ENCODE measurements around the gene PHKG2.

Gene PHKG2

DNA sequence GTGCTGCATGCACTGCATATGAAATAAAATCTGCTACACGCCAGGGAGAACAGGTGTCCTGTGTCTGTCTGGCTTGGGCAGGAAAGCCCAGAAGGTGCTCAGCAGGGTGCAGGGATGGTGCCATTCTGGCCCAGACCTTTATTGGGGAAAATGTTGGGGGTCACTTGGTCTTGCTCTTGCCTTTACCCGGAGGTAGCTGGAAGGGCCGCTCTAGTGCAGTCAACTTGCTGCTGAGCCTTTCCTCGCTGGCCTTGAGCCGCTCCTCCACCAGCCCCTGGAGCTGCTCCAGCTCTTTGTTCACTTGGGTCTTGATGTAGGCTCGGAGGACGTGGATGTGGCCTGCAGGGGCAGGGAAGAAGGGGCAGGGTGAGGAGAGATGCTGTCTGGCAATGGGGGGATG is 9.1 kb downstream of the PHKG2 start:
- no peak for FAIRE-seq

DNA sequence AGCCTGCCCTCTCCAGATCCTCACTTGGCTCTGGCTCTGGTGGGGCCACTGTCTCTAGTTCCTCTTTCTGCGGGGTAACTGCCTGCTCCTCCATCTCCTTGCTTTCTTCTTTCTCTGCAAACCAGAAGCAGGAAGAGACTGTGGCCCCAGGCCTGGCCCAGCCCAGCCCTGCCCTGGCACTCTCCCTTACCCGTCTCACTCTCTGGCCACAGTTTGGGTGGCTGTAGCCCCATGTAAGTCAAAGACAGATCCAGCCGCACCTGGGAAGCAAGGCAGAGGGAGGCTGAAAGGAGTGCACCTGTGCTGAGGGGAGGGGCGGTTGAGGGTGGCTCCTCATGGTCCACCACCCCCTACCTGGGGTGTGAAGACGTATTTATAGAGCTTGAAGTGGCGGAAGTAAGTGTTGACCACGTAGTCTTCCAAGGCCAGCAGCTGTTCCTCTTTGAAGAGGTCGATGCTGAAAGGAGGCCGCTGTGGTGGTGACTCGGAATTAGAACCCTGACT is 10.8 kb downstream of the PHKG2 start:
- FAIRE-seq: no peak

DNA sequence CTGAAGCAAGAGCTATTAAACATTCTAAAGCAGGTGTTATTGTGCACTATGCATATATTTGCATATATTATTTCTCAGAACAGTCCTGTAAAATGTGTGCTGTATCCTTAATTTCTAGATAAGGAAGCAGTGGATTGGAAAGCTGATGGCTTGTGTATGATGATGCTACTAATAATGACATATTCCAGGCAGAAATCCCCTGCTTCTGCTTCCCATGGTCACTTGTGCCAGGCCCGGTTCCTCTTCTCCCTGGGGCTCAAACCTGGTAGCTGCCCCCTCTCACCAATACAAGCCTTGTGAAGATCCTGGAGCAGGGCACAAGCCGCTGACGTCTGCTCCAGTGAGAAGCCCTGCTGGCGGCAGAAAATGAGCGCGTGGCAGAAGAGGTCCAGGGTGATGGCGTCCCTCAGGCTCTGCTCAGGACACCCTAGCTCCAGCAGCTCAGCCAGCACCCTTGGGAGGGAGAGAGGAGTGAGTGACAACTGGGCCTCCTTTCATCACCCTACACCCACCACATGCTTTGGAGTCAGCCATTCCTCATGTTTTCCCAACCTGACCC is 11.9 kb downstream of the PHKG2 start:
- FAIRE-seq: no peak

DNA sequence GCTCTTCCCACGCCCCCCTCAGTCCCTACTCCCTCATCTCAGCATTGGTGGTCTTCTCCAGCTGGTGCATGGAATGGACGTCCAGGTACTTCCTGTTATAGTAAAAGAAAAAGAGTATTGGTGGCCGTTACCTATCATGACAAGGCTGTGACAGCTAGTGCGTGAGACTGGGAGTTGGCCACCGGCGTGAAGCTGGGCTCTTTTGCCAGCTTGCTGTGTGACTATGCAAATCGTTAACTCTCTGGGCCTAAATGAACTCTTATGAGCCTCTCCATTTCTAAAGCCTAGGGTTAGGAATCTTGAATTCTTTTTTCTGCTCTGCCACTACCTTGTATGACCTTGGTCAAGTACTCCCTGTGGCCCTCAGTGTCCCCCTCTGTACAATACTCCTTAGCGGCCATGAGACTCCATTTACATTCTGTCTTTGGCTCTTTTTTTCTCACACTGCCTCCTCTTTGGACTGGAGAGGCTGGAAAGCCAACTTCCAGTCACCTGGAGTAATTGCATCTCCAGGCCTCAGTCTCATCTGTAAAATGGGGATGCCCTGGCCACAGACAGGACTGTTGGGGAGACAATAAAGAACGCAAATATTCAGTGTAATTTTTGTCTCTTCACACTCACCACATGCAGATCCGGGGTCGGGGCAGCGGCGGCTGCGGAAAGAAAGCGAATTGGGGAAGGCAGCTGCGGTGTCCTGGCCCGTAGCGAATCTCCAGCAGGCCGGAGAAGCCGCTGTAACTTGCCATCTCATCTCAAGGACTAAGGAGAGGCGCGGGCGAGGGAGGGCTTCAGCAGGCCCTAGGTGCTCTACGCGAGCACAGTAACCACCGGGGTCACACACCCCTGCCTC is 12.6 kb downstream of the PHKG2 start:
- no peak for FAIRE-seq

DNA sequence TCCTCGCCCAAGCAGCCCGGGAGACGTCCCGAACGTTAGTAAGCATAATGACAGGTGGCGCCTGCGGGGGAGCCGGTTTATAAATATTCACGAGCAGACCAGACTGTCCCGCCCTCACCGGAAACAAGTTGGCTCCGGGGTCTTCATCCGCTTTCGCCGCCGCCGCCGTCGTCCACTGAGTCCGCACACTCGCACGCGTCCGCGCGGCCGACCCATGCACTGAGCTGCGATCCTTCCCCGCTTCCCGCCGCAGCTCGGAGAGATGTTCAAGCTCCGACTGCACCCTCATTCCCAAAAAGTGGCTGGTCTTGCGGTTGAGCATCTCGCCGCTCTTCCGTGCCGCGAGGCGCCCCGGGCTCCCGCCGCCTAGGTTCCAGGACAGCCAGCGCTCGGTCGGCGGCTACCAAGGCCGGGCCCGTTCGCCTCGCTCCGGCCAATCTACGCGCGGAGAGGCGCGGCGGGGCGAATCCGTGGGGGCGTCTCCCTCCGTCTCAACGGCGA is 13.3 kb downstream of the PHKG2 start:
- FAIRE-seq: no peak

DNA sequence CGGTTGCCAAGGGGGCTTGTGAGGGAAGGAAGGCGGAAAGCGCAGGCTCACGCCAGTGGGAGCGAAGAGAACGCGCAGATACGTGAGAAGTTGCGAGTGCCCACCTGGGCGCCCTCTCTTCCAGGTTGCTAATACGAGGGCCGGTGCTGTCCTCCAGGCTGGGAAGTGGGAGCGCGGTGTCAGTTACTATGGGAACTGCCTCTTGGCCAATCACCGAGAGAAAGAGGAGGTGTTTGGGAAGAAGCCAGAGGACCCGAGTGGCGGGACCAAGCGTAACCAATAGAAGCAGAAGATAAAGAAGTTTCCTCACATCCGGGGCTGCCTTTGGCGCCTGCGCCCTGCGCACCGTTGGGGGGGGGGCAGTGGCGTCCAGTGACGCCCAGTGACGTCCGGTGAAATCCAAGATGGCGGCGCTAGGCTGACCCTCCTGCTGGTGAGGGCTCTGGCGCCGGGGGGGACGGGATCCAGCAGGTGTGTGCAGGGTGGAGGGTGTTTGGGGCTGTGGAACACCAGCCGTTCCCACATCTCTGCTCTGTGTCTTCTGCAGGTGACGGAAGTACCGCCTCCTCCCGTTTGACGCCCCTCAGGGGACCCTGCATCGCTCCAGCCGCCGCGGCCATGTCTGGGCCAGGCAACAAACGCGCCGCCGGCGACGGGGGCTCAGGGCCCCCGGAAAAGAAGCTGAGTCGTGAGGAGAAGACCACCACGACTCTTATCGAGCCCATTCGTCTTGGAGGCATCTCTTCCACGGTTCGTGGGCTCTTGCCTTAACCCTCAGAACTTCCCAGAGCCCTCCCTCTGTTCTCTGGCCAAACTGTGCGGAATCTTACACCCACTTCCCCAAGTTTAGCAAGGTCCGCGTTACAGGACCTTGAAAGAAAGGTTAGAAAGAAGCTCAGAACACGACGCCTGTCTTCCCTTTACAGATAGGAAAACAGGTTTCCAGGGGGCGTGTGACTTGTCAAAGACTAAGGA is 14.0 kb downstream of the PHKG2 start, which contains the start of the genes CFAP119 and RNF40:
CFAP119 (minus strand) TSS at position 135 of the 975 bp plus-strand sequence. CDS start 314 bp downstream, outside the sequence.
RNF40 (plus strand) TSS at position 395 of the 975 bp plus-strand sequence; CDS start at position 619, 224 bp downstream.
- FAIRE-seq: no peak

DNA sequence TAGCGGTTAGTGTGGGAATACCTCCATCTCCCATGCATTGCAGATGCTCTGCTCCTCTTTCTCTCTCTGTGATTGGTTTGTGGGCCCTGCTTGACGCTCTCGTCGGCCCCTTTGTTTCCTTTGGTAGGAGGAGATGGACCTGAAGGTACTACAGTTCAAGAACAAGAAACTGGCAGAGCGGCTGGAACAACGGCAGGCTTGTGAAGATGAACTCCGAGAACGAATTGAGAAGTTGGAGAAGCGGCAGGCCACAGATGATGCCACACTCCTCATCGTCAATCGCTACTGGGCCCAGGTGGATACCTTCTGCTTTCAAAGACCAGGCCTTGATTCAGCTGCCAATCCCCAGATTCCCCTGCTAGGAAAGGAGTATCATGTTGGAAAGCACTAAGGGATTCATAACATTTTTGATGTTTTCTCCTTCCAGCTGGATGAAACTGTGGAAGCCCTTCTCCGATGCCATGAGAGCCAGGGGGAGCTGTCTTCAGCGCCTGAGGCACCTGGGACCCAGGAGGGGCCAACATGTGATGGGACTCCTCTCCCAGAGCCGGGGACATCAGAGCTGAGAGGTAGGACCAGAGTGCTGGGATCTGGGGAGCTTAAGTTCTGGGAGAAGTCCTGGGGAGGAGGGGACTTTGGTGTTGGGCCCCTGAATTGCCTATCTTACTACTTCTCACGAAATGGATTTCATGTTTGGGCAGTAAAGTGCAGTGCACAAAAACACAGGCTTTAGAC is 14.9 kb downstream of the PHKG2 start:
- FAIRE-seq: no peak

DNA sequence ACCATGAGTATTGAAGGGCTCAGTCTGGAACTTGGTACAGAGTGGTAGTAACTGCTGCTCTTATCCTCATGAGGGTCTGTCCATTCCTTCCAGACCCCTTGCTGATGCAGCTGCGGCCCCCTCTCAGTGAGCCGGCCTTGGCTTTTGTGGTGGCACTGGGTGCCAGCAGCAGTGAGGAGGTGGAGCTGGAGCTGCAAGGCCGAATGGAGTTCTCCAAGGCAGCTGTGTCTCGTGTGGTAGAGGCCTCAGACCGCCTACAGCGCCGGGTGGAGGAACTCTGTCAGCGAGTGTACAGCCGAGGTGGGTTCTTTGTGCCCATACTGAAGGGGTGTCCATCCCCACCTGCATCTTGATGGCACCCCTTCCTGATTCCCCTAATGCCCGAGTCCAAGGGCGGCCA is 15.9 kb downstream of the PHKG2 start:
- no peak for FAIRE-seq

DNA sequence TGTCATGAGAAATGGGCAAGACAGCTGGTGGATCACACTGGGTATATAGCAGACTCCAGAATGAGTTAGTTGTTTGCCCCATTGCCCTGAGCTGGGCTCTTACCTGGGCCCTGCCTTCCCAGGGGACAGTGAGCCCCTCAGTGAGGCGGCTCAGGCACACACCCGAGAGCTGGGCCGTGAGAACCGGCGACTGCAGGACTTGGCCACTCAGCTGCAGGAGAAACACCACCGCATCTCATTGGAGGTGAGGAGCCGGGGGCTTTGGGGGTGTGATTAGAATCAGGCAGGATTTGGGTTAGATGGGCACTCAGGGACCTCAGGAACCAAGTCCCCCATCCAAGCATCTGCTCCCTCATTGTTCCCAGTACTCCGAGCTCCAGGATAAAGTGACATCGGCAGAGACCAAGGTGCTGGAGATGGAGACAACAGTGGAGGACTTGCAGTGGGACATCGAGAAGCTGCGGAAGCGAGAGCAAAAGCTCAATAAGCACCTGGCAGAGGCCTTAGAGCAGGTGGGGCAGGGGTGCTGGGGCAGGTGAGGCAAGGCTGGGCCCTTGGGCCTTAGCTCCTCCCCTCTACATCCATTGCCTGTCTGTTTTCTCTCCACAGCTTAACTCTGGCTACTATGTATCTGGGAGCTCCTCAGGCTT is 16.7 kb downstream of the PHKG2 start:
- no peak for FAIRE-seq

DNA sequence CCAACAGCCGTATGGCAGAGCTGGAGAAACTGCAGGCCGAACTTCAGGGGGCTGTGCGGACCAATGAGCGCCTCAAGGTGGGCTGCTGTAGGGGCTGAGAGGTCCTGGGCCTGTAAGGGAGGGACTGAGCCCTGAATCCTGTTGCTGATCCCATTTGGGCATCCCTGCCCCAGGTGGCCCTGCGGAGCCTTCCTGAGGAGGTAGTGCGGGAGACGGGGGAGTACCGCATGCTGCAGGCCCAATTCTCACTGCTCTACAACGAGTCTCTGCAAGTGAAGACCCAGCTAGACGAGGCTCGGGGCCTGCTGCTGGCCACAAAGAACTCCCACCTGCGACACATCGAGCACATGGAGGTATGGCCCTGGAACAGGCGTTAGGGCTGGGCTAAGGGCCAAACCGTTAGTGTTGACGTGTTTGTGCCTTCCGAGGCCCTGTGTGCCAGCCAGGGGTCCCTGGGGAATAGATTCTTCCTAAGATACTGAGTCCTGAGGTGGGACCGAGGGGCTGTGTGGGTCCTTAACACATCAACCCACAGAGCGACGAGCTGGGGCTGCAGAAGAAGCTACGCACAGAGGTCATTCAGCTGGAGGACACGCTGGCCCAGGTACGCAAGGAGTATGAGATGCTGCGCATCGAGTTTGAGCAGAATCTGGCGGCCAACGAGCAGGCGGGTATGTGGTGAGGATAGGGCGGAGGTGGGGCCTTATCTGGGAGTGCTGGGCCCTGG is 18.1 kb downstream of the PHKG2 start:
- FAIRE-seq: no peak

DNA sequence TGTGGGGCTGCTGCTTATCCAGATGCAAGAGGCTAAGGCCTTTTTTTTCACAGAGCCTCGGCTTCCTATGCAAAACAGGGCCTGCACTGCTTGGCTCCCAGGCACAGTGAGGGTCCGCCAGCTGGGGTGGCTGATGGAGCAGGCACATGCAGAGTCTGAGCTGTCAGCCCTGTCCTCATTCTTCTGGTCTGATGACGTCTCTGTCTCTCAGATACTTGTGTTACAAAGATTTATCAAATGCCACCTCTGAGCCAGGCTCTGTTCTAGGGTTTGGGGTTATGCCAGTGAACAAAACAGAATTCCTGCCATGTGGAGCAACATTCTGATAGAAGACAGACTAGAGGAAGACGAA is 18.7 kb downstream of the PHKG2 start:
- no peak for FAIRE-seq

DNA sequence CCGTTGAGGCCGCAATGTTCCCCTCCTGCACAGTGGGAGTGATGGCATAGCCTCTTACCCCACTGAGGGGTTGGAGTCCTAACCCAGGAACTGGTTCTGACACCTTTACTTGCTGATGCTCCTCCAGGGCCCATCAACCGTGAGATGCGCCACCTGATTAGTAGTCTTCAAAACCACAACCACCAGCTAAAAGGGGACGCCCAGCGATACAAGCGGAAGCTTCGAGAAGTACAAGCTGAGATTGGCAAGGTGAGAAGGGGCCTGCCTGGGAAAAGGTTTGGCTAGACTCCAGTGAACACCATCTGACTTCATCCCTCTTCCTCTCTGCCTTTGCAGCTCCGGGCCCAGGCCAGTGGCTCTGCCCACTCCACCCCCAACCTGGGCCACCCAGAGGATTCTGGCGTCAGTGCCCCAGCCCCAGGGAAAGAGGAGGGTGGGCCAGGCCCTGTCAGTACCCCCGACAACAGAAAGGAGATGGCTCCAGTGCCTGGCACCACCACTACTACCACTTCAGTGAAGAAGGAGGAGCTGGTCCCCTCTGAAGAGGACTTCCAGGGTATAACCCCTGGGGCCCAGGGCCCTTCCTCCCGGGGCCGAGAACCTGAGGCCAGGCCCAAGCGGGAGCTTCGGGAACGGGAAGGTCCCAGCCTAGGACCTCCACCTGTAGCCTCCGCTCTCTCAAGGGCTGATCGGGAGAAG is 19.7 kb downstream of the PHKG2 start:
- FAIRE-seq: no peak

DNA sequence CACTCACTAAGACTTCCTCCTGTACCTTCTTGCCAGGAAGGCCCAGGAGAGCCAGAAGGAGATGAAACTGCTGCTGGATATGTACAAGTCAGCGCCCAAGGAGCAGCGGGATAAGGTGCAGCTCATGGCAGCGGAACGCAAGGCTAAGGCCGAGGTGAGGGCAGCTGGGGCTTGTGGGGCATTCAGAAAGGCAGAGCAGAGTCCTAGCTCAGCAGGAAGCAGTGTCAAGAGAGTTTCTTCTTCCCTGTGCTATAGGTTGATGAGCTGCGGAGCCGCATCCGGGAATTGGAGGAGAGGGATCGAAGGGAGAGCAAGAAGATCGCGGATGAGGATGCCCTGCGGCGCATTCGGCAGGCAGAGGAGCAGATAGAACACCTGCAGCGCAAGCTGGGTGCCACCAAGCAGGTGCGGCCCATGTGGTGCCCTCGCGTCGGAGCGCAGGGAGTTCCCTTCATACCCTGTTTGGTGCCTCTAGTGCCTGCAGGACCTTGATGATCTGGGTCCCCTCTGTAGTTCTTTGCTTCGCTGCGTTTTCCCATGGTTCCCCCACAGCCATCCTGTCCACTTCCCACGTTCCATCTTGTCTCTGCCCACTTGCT is 20.5 kb downstream of the PHKG2 start:
- FAIRE-seq: no peak

DNA sequence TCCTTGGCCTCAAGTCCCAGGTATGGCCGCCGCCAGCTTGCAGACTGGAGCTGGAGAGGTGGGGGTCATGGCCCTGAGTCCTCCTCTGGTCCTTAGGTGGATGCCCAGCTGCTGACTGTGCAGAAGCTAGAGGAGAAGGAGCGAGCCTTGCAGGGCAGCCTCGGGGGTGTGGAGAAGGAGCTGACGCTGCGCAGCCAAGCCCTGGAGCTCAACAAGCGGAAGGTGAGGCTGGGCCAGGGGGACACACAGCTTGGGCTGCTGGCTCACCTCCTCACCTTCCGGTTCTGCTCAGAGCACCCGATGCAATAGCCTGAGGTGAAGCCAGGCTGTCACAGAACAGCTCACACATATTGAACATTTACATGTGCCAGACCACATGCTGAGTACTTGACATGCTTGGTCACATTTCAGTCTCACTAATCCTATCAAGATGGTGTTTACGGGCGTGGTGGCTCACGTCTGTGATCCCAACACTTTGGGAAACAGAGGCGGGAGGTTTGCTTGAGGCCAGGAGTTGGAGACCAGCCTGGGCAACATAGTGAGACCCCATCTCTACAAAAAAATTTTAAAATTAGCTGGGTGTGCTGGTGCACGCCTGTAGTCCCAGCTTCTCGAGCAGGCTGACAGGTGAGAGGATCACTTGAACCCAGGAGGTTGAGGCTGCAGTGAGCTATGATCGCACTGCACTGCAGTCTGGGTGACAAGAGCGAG is 21.3 kb downstream of the PHKG2 start:
- FAIRE-seq: no peak

DNA sequence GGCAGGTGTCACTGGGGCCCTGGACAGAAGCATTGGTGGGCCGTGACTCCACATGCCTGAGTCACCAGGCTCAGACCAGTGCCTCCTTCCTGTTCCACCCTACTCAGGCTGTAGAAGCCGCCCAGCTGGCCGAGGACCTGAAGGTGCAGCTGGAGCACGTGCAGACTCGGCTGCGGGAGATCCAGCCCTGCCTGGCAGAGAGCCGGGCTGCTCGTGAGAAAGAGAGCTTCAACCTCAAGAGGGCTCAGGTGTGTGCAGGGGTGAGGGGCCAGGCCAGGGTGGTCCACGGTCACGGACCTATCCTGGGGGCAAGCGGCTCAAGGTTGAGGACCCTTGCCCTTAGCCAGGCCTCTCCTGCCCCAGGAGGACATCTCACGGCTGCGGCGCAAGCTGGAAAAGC is 23.5 kb downstream of the PHKG2 start:
- FAIRE-seq: no peak

DNA sequence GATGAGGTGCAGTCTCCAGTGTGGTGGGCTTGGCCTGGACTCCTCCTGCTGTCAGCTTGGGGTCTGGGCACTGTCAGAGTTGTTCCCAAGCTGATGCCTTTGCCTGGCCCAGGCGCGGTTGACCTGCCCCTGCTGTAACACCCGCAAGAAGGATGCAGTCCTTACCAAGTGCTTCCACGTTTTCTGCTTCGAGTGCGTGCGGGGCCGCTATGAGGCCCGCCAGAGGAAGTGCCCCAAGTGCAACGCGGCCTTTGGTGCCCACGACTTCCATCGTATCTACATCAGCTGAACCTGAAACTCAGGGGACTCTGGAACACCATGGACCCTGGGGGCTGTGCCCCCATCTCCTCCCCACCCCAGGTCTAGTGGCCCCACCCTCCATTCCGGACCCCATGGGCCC is 25.6 kb downstream of the PHKG2 start:
- FAIRE-seq: no peak

DNA sequence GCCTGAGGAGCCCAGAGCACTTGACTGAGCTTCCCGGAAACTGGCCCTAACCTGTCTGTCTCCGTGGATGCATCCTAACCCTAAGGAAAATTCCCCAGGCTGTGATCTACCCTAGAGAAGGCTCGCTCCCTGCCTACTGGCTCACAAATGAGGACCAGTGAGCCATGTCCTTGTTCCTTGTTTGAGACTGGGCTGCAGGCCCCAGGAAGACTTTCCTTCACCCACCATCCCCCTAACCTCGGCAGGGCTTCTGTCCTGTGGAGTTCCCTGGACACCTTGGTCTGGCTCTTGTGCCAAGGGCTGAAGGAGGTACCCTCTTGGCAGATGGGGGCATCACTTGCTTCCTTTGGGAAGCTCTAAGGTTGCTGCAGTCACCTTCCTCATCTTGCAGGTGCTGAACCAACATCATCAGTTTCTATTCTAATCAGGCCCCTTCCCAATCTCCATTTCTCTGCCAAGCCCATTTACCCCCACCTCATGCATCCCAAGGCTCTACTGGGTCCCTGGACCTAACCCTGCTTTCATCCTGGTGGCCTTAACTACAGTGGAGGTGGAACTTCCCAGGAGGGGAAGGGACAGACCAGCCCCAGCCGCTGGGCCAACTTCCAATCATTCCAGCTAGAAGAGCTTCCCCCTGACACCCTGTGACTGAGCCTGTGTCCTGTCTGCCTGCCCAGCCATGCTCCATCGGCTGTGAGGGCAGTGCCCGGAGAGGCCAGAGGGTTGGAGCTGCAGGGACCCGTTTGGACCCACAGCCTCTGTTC is 26.3 kb downstream of the PHKG2 start:
- FAIRE-seq: no peak

DNA sequence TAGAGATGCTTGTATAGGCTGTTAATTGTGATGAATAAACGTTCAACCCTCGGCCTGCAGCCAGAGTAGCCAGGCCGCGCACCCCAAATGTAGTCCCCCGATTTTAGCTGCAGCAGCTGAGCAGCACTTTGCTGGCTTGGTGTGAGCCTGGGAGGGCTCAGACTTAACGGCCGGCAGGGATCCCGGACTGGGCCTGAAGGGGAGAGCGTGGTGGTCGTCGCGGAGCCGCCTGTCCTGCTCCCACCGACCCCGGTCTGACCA is 26.8 kb downstream of the PHKG2 start:
- FAIRE-seq: no peak
